C4-2B (cell line): ENCODE data around the gene ISM2.
A peak's percentile ranks its signal among the peaks of the same experiment; 100 is the strongest.
"Not testable (repeated sequence)": the region's sequence is repeated elsewhere in the genome, so short reads cannot be mapped to it uniquely, and the experiment has no call there.

Experiments
- H3K27ac ChIP-seq: fragments of 450-650 bp; 2 replicates; pipeline ENCODE4 v1.5.1; 2017
- ZFX ChIP-seq: fragments of 450-650 bp; IDR thresholded peaks from 2 replicates; pipeline ENCODE4 v1.6.1; 2017
- TF ChIP-seq, protein P1 (sequence below): fragments of 450-650 bp; conservative IDR thresholded peaks from 2 replicates; pipeline ENCODE4 v1.5.1; 2017; ENCODE audit warnings: mild to moderate bottlenecking

ISM2 gene

DNA sequence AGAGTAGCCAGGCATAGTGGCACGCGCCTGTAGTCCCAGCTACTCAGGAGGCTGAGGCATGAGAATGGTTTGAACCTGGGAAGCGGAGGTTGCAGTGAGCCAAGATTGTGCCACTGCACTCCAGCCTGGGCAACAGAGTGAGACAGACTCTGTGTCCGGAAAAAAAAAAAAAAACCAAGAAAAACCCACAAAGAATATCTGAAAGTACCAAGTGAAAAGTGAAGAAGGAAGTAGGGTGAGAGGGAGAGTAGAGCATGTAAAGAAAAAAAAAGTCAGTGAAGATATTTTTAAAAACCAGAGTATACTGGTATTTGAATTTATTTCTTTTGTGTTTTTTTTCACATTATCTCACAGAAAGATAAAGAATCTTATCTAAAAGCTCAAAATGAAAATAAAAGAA, 43.3 kb upstream of the ISM2 start:
- TF ChIP-seq, protein P1, sequence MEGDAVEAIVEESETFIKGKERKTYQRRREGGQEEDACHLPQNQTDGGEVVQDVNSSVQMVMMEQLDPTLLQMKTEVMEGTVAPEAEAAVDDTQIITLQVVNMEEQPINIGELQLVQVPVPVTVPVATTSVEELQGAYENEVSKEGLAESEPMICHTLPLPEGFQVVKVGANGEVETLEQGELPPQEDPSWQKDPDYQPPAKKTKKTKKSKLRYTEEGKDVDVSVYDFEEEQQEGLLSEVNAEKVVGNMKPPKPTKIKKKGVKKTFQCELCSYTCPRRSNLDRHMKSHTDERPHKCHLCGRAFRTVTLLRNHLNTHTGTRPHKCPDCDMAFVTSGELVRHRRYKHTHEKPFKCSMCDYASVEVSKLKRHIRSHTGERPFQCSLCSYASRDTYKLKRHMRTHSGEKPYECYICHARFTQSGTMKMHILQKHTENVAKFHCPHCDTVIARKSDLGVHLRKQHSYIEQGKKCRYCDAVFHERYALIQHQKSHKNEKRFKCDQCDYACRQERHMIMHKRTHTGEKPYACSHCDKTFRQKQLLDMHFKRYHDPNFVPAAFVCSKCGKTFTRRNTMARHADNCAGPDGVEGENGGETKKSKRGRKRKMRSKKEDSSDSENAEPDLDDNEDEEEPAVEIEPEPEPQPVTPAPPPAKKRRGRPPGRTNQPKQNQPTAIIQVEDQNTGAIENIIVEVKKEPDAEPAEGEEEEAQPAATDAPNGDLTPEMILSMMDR: no peak
- TF ChIP-seq ZFX: no peak
- H3K27ac ChIP-seq: peak overlapping the region; percentile 33

DNA sequence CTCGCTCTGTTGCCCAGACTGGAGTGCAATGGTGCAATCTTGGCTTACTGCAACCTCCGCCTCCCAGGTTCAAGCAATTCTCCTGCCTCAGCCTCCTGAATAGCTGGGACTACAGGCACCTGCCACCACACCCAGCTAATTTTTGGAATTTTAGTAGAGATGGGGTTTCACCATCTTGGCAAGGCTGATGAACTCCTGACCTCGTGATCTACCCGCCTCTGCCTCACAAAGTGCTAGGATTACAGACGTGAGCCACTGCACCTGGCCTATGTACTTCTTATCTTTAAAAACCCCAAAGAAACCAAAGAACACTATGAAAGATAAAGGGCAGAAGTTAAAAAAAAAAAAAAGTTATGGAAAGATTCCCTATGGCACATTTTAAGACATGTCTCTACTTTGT, 38.3 kb upstream of the ISM2 start:
- H3K27ac ChIP-seq: not testable (repeated sequence)

DNA sequence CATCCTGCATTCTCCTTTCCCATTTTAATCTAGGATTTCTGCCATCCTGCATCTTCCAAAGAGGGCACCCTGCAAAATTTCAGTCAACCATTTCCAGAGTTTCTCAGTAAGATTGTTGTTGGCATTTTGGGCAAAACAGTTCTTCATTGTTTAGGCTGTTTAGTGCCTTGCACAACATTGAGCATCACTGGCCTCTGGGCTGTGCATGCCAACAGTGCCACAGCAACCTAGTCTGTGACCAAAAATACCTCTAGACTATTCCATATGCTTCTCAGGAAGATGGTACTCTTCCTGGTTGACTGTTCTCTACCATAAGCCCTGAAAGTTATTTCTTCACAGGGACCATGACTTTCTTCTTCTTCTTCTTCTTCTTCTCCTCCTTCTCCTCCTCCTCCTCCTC, 32.5 kb upstream of the ISM2 start:
- TF ChIP-seq, protein P1: no peak
- no peak for TF ChIP-seq ZFX
- H3K27ac ChIP-seq: no peak overlapping the region

DNA sequence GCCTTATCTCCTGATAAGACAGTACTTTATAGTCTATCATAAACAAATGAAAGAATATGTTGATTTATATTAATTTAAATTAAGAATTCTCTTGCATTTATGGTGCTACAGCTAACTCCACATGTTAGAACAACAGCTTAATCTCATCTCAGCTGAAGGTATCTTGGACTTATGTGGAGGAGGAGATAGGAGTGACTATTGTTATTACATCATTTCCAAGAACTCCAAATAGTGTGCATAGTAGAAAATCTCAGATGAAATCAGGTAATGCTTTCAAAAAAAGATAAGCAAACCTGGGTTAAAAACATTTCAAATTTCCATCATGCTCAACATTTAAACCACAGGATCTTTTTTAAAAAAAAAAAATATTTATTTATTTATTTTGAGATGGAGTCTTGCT, 31.3 kb upstream of the ISM2 start:
- TF ChIP-seq ZFX: no peak
- TF ChIP-seq, protein P1: no peak
- H3K27ac ChIP-seq: no peak overlapping the region

DNA sequence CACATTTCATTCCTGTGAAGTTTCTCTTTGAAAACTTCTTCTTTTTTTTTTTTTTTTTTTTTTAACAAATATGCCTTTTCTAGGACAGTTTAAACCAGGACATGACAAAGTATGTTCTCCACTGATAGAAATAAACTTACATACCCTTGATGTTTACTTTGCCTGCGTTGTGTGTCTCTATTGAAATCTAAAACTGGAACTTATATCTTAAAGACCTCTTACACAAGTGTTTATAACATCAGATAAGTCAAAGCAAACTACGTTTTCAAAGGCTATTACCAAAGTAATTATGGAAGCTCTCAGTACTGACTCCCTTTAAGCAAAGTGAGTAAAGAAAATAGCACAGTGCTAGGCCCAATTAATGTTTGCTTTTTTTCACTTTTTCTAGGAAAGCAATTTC, 30.6 kb upstream of the ISM2 start:
- no peak overlapping the region for H3K27ac ChIP-seq
- TF ChIP-seq, protein P1: no peak
- no peak for TF ChIP-seq ZFX

DNA sequence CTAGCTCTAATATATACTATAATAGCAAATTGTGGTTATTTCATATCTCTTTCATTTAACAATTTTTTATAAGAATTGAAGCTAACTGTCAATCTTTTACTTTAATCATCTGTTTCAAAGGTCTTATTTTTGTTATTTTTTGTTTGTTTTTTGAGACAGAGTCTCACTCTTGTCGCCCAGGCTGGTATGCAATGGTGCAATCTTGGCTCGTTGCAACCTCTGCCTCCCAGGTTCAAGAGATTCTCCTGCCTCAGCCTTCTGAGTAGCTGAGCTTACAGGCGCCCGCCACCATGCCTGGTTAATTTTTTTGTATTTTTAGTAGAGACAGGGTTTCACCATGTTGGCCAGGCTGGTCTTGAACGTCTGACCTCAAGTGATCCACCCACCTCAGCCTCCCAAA, 30.1 kb upstream of the ISM2 start:
- H3K27ac ChIP-seq: not testable (repeated sequence)

DNA sequence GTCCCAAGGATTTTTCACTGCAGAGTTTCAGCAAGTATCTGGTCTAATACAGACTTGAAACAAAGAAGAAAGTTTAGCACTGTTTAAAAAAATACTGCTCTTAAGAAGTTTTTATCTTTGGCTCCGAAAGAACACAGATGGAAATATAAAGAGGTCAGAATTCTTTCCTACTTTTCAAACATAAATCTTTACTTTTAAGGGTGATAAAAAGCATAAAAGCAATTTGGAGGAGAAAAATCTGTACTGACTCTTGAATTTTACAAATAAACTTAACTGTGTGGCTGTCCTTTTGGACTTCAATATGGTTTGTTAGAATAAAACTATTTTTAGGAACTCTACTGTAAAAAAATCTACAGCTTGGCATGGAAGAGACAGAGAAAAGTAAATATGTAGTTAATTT, 27.6 kb upstream of the ISM2 start:
- no peak overlapping the region for H3K27ac ChIP-seq

DNA sequence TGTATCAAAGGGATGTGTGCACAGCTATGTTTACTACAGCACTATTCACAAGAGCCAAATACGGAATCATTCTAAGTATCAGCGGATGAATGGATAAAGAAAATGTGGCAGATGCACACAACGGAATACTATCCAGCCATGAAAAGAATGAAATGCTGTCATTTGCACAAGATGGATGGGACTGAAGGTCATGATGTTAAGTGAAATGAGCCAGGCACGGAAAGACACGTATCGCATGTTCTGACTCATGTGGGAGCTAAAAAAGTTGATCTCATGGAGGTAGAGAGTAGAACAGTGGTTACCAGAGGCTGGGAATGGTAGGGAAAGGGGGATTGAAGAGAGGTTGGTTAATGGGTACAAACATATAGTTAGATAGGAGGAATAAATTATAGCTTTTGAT, 25.9 kb upstream of the ISM2 start:
- TF ChIP-seq, protein P1: no peak
- TF ChIP-seq ZFX: no peak
- H3K27ac ChIP-seq: no peak overlapping the region

More for the DNA sequence above, 27.6 kb upstream of the ISM2 start:
- TF ChIP-seq, protein P1: no peak
- TF ChIP-seq ZFX: no peak

DNA sequence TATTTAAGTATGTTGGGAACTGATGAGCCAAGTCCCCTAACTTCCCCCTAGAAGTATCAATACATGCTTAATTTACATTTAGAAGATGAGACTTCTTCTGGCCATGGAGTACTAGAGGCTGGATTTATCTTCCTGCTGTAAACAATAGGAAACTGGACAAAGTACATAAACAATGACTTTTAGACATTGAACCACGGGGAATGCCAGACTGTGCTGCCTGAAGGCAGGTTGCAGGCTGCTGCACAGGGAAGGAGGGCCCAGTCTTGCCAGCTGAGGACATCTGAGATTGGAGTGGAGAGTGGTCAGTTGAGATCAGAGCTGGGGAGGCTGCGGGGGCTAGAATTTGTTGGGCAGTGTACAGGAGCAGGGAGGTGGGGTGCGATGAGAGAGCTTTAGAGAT, 24.5 kb upstream of the ISM2 start:
- no peak overlapping the region for H3K27ac ChIP-seq
- no peak for TF ChIP-seq ZFX
- TF ChIP-seq, protein P1: no peak
